ENCODE results near the gene ITIH2. TPM values are rescaled to one million over a fixed set of nuclear protein-coding genes. Genes with fewer than 3 reads are reported as not detected.

Gene ITIH2
- total and polyA plus RNA-seq, 9 of the 15 experiments (the other 6 are each of a cell fraction or from before 2014, with no cell fraction given) = 0.66 TPM; not detected in 8

GRCh38 chr10:7707858-7708622 lies 4.9 kb downstream of the ITIH2 start:
- Histone ChIP-seq H3K4me2 (ENCODE audit: insufficient read depth, low read length) (no peak overlapping the region), H4K20me1 (replicated peaks; ENCODE audit: control insufficient read depth, insufficient read depth, low read length) (no peaks in the 10 kb centered on the region), H3K36me3 (ENCODE audit: control insufficient read depth, insufficient read depth, low read length) (no peaks in the 10 kb centered on the region), H3K27me3 (ENCODE audit: control insufficient read depth in 2 of 2, insufficient read depth in 2 of 2, low read length in 2 of 2) (peaks cover 13 to 21% of the 10 kb centered on the region in 2 experiments; a peak in 3 of 5 replicates), H3K9me3 (replicated peaks; ENCODE audit: control insufficient read depth, insufficient read depth, low read depth, low read length) (no peaks in the 10 kb centered on the region), H3K9ac (ENCODE audit: insufficient read depth in 1 of 2, low read depth in 2 of 2, low read length in 2 of 2) (no peak overlapping the region), H2AFZ (ENCODE audit: low read depth, low read length) (no peak overlapping the region), H3K27ac (ENCODE audit: extremely low read depth, low read depth, low read length) (no peak overlapping the region), H3K9me1 (ENCODE audit: control insufficient read depth, insufficient read depth, low read length) (no peaks in the 10 kb centered on the region), H3K79me2 (ENCODE audit: control insufficient read depth, insufficient read depth, low read length) (no peaks in the 10 kb centered on the region), H3K4me1 (replicated peaks in 1 of 2; ENCODE audit: control insufficient read depth in 2 of 2, insufficient read depth in 2 of 2, low read length in 2 of 2) (no peaks in the 10 kb centered on the region), H3K4me3 (no peak overlapping the region)
- ATAC-seq (no peak), DNase-seq (ENCODE audit: extremely low read depth in 1 of 4, low spot score in 3 of 4) (no peak), FAIRE-seq (no peak)
- ChIA-PET POLR2A (interaction anchor here (1.2 kb wide), 1 partner anchor 9 kb away, joined by 4 read pairs; no protein-coding TSS in a partner anchor), CTCF (ENCODE audit: low intra/inter-chr PET ratio) (no interaction called here)
- no TSS peak for BruUV-seq (replicated peaks)
- in situ Hi-C loops (cut with MboI) (no loop called here), intact Hi-C loops (cut with micrococcal nuclease) (no loop called here)
- 1% methylated on average over 5 of the region's 5 CpGs for WGBS (ENCODE audit: insufficient coverage, low coverage, missing lambda C conversion rate)
- TF ChIP-seq CREB5 (CRISPR knock-in tag; IDR thresholded peaks at IDR 0.05) = no peak
- TF ChIP-seq NFYB (IDR thresholded peaks at IDR 0.05; ENCODE audit: extremely low read depth, insufficient read length) = no peak
- TF ChIP-seq KDM5B (IDR thresholded peaks at IDR 0.05; ENCODE audit: insufficient replicate concordance, low read depth, low read length) = no peak
- no peak for TF ChIP-seq BRF2 (IDR thresholded peaks at IDR 0.05; ENCODE audit: borderline replicate concordance, insufficient read depth, insufficient read length)
- no peak for TF ChIP-seq ZFP91 (CRISPR knock-in tag; IDR thresholded peaks at IDR 0.05)
- TF ChIP-seq ZBTB11 (CRISPR knock-in tag; IDR thresholded peaks at IDR 0.05) = no peak
- no peak for TF ChIP-seq SMARCE1 (IDR thresholded peaks at IDR 0.05)
- TF ChIP-seq EP300 (IDR thresholded peaks at IDR 0.05; ENCODE audit: low read length) = no peak
- TF ChIP-seq ATF4 (CRISPR knock-in tag; IDR thresholded peaks at IDR 0.05) = no peak
- no peak for TF ChIP-seq POLR2G (IDR thresholded peaks at IDR 0.05; ENCODE audit: low read depth, low read length)

Measured in K562 (cell line).